GM23338 (cell line): ENCODE data around the gene SLC4A8. TPM values are rescaled to one million over a fixed set of nuclear protein-coding genes. Genes with fewer than 3 reads are reported as not detected.

Source experiments
- ATAC-seq: fragments of 200-7000 bp; cut with Tn5 transposase; 3 replicates; pipeline ENCODE4 v1.9.1; 2020
- DNase-seq: peaks from one replicate; pipeline ENCODE4 v3.0.0-alpha.2; 2015; ENCODE audit warnings: low spot score
- H2AFZ ChIP-seq: fragments of 200-600 bp; sonication (generic); 2 replicates; pipeline ENCODE4 v1.8.0; 2016; ENCODE audit warnings: antibody characterized with exemption, mild to moderate bottlenecking, moderate library complexity
- H3F3A ChIP-seq: fragments of 200-600 bp; sonication (generic); replicated peaks from 2 replicates; pipeline ENCODE4 v1.8.0; 2017; ENCODE audit warnings: antibody characterized with exemption, mixed run types, low read depth
- H3K27ac ChIP-seq: fragments of 200-600 bp; sonication (generic); 2 replicates; pipeline ENCODE4 v1.6.1; 2016; ENCODE audit warnings: low read depth
- H3K27me3 ChIP-seq: fragments of 200-600 bp; sonication (generic); 2 replicates; pipeline ENCODE4 v1.8.0; 2016; ENCODE audit warnings: mild to moderate bottlenecking, mixed run types, moderate library complexity; ENCODE audit not compliant: insufficient read depth
- H3K36me3 ChIP-seq: fragments of 200-600 bp; sonication (generic); 2 replicates; pipeline ENCODE4 v1.8.0; 2016; ENCODE audit warnings: mild to moderate bottlenecking; ENCODE audit not compliant: insufficient read depth
- H3K4me1 ChIP-seq: fragments of 200-600 bp; sonication (generic); 2 replicates; pipeline ENCODE4 v1.8.0; 2016; ENCODE audit warnings: mild to moderate bottlenecking, moderate library complexity; ENCODE audit not compliant: insufficient read depth
- H3K4me2 ChIP-seq: fragments of 200-600 bp; sonication (generic); 2 replicates; pipeline ENCODE4 v1.7.1; 2017; ENCODE audit warnings: mixed run types
- H3K4me3 ChIP-seq: fragments of 200-600 bp; sonication (generic); 2 replicates; pipeline ENCODE4 v1.6.1; 2016; ENCODE audit warnings: mixed run types
- H3K79me2 ChIP-seq: fragments of 200-600 bp; sonication (generic); replicated peaks from 2 replicates; pipeline ENCODE4 v1.8.0; 2017; ENCODE audit warnings: mild to moderate bottlenecking; ENCODE audit not compliant: insufficient read depth
- H3K9me2 ChIP-seq: fragments of 200-600 bp; sonication (generic); 2 replicates; pipeline ENCODE4 v1.8.0; 2017; ENCODE audit not compliant: insufficient read depth
- H4K20me1 ChIP-seq: fragments of 200-600 bp; sonication (generic); replicated peaks from 2 replicates; pipeline ENCODE4 v1.8.0; 2017; ENCODE audit warnings: mild to moderate bottlenecking; ENCODE audit not compliant: insufficient read depth
- H3K27ac Mint-ChIP-seq: 2 replicates; pipeline ENCODE4 v1.8.0; 2020; ENCODE audit warnings: inconsistent platforms, mild to moderate bottlenecking, moderate library complexity, mixed read lengths
- H3K27me3 Mint-ChIP-seq: 3 replicates; pipeline ENCODE4 v1.8.0; 2022; ENCODE audit warnings: low read depth, mild to moderate bottlenecking, moderate library complexity, mixed read lengths, inconsistent platforms; ENCODE audit not compliant: insufficient read depth, poor library complexity
- H3K36me3 Mint-ChIP-seq: 3 replicates; pipeline ENCODE4 v1.8.0; 2021; ENCODE audit warnings: low read depth, mild to moderate bottlenecking, inconsistent platforms, moderate library complexity, mixed read lengths
- H3K4me1 Mint-ChIP-seq: 3 replicates; pipeline ENCODE4 v1.8.0; 2020; ENCODE audit warnings: mild to moderate bottlenecking, inconsistent platforms, mixed read lengths
- H3K4me3 Mint-ChIP-seq: 3 replicates; pipeline ENCODE4 v1.8.0; 2021; ENCODE audit warnings: moderate library complexity, mild to moderate bottlenecking, inconsistent platforms, mixed read lengths
- H3K9me3 Mint-ChIP-seq: 3 replicates; pipeline ENCODE4 v1.8.0; 2020; ENCODE audit warnings: moderate library complexity, mild to moderate bottlenecking, inconsistent platforms, mixed read lengths
- CREB1 ChIP-seq: fragments of 250-450 bp; sonication (Bioruptor Pico); IDR thresholded peaks from 2 replicates; pipeline ENCODE4 v1.5.0; 2020; ENCODE audit warnings: low read depth, mild to moderate bottlenecking, moderate library complexity
- ETS1 ChIP-seq: IDR thresholded peaks from 2 replicates; pipeline ENCODE4 v1.6.1; 2016; ENCODE audit warnings: antibody characterized with exemption
- EZH2 ChIP-seq: fragments of 200-600 bp; sonication (generic); IDR thresholded peaks from one replicate; pipeline ENCODE4 v1.8.0; 2017; ENCODE audit warnings: antibody characterized with exemption, mild to moderate bottlenecking, low read depth; ENCODE audit not compliant: unreplicated experiment
- EZH2phosphoT487 ChIP-seq: fragments of 200-600 bp; sonication (generic); IDR thresholded peaks from one replicate; pipeline ENCODE4 v1.8.1; 2018; ENCODE audit warnings: antibody characterized with exemption; ENCODE audit not compliant: unreplicated experiment
- JUNB ChIP-seq: IDR thresholded peaks from one replicate; pipeline ENCODE4 v1.6.1; 2016; ENCODE audit warnings: antibody characterized with exemption; ENCODE audit not compliant: unreplicated experiment
- NANOG ChIP-seq: IDR thresholded peaks from 2 replicates; pipeline ENCODE4 v1.6.1; 2016; ENCODE audit warnings: antibody characterized with exemption, borderline replicate concordance
- POLR2AphosphoS5 ChIP-seq: IDR thresholded peaks from 2 replicates; pipeline ENCODE4 v1.6.1; 2016; ENCODE audit warnings: antibody characterized with exemption, low read depth
- STAT1 ChIP-seq: IDR thresholded peaks from one replicate; pipeline ENCODE4 v1.6.1; 2016; ENCODE audit warnings: antibody characterized with exemption; ENCODE audit not compliant: unreplicated experiment
- ZNF114 ChIP-seq: fragments of 250-450 bp; sonication (Bioruptor Pico); IDR thresholded peaks from 2 replicates; pipeline ENCODE4 v1.5.0; 2020; ENCODE audit warnings: mild to moderate bottlenecking, moderate library complexity
- ZNF331 ChIP-seq: fragments of 250-450 bp; sonication (Bioruptor Pico); IDR thresholded peaks from 2 replicates; pipeline ENCODE4 v1.5.0; 2020; ENCODE audit warnings: low read depth, mild to moderate bottlenecking, moderate library complexity
- polyA plus RNA-seq: library from polyadenylated mRNA; unstranded; fragments of >200 nt; fragmentation: Nextera tagmentation; extraction: Ambion mirVana; gene quantifications from 2 replicates; pipeline ENCODE4 v1.2.1, GENCODE V29; 2016
- total RNA-seq: library from RNA; depleted of rRNA; stranded (reverse); fragments of >200 nt; shearing (Covaris generic); gene quantifications from 2 replicates; pipeline ENCODE4 v1.2.3, GENCODE V29; 2014
- TF ChIP-seq, protein P1 (sequence below): IDR thresholded peaks from one replicate; pipeline ENCODE4 v1.6.1; 2018; ENCODE audit warnings: antibody characterized with exemption; ENCODE audit not compliant: unreplicated experiment

Gene SLC4A8
- total and polyA plus RNA-seq, 2 experiments from 2014 or later = 7.6 to 9.2 TPM

DNA sequence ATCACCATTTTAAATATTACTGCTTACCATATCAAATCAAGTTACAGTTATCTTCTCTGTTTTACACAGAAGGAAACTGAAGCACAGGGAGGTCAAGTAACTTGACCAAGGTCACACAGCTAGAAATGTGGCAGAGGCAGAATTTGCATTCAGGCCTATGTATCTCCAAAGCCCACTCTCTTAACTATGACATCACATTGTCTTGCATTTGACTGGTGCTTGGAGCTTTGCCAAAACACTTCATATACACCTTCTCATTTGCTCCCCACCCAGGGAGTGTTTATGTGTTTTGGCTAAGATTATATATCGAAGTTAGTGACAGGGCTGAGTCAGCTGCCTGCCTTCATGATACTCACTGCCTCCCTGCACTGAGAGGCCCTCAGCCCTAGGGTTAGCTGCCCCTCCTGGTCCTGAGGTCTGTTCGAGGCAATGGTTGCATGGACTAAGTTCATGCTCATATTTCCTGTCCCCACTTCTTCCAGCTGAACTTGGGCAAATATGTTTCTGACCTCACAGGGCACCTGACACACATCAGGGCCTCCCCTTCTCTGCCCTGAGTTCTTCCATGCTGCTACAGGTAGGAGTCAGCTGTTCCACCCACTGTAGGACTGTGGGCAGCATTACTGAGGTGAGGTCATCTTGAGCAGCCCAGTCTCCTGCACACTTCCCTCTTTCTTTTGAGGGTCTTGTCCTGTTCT, 35.2 kb upstream of the SLC4A8 start (continued):
- TF ChIP-seq, protein P1, sequence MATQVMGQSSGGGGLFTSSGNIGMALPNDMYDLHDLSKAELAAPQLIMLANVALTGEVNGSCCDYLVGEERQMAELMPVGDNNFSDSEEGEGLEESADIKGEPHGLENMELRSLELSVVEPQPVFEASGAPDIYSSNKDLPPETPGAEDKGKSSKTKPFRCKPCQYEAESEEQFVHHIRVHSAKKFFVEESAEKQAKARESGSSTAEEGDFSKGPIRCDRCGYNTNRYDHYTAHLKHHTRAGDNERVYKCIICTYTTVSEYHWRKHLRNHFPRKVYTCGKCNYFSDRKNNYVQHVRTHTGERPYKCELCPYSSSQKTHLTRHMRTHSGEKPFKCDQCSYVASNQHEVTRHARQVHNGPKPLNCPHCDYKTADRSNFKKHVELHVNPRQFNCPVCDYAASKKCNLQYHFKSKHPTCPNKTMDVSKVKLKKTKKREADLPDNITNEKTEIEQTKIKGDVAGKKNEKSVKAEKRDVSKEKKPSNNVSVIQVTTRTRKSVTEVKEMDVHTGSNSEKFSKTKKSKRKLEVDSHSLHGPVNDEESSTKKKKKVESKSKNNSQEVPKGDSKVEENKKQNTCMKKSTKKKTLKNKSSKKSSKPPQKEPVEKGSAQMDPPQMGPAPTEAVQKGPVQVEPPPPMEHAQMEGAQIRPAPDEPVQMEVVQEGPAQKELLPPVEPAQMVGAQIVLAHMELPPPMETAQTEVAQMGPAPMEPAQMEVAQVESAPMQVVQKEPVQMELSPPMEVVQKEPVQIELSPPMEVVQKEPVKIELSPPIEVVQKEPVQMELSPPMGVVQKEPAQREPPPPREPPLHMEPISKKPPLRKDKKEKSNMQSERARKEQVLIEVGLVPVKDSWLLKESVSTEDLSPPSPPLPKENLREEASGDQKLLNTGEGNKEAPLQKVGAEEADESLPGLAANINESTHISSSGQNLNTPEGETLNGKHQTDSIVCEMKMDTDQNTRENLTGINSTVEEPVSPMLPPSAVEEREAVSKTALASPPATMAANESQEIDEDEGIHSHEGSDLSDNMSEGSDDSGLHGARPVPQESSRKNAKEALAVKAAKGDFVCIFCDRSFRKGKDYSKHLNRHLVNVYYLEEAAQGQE = no peak
- no peak for TF ChIP-seq ETS1
- no peak for TF ChIP-seq EZH2phosphoT487
- no peak for TF ChIP-seq CREB1 (CRISPR knock-in tag)
- TF ChIP-seq STAT1 = no peak
- no peak for TF ChIP-seq NANOG
- TF ChIP-seq ZNF331 (CRISPR knock-in tag) = no peak
- no peak for TF ChIP-seq POLR2AphosphoS5
- no peak for TF ChIP-seq ZNF114

GRCh38 chr12:51390457-51390856, 34.2 kb upstream of the SLC4A8 start:
- ATAC-seq = no peak
- H3K4me2 ChIP-seq = peak overlapping the region; percentile 99
- peak overlapping the region; percentile 97 for H3K4me3 ChIP-seq
- no peak for TF ChIP-seq POLR2AphosphoS5
- no peak for TF ChIP-seq JUNB
- no peak for TF ChIP-seq STAT1
- no peak for TF ChIP-seq ETS1
- TF ChIP-seq, protein P1 = no peak
- no peak for TF ChIP-seq ZNF114
- no peak for TF ChIP-seq NANOG
- no peak for TF ChIP-seq EZH2phosphoT487
- no peak for TF ChIP-seq ZNF331 (CRISPR knock-in tag)
- TF ChIP-seq CREB1 (CRISPR knock-in tag) = no peak
- no peak for TF ChIP-seq EZH2

More at GRCh38 chr12:51390457-51390856, 34.2 kb upstream of the SLC4A8 start:
- Mint-ChIP-seq H3K9me3 (no peaks in the 10 kb centered on the region), H3K4me3 (peak overlapping the region; percentile 92), H3K27ac (peak overlapping the region; percentile 45), H3K4me1 (peaks cover 43% of the 10 kb centered on the region), H3K36me3 (peaks cover 6% of the 10 kb centered on the region; the same call in 2 of the 3 replicates), H3K27me3 (peaks cover 39% of the 10 kb centered on the region)
- Histone ChIP-seq H3K36me3 (no peaks in the 10 kb centered on the region), H2AFZ (peak overlapping the region; percentile 84), H3K79me2 (peaks cover 12% of the 10 kb centered on the region), H3F3A (peaks cover 21% of the 10 kb centered on the region), H4K20me1 (no peaks in the 10 kb centered on the region; the same call in 1 of the 2 replicates), H3K9me2 (no peaks in the 10 kb centered on the region; the same call in 1 of the 2 replicates), H3K4me1 (peaks cover 35% of the 10 kb centered on the region), H3K27me3 (no peaks in the 10 kb centered on the region), H3K27ac (peak overlapping the region; percentile 95)
- DNase-seq = no peak
